ENCODE data around the gene LRFN5.

The LRFN5 gene

GRCh38 chr14:41773536-41774279 is 167.0 kb downstream of the LRFN5 start:
- peak; percentile 3 for DNase-seq

DNA sequence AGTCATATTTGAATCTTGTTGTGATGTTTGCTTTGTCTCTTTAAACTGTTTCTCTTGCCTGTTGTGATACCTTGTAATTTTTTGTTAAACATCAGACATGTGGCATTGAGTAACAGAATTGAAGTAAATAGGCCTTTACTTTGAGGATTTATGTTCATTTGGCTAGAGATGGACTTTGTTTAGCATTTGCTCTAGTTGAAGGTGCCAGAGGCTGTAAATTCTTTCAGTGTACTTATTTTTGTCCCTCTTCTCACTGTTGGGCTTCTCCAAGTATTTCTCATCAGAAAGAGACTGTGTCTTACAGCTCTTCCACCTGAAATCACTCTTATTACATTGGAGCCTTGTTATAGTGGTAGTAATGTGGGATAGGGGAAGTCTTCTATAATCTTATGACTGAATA is 175.8 kb downstream of the LRFN5 start:
- no peak for DNase-seq

DNA sequence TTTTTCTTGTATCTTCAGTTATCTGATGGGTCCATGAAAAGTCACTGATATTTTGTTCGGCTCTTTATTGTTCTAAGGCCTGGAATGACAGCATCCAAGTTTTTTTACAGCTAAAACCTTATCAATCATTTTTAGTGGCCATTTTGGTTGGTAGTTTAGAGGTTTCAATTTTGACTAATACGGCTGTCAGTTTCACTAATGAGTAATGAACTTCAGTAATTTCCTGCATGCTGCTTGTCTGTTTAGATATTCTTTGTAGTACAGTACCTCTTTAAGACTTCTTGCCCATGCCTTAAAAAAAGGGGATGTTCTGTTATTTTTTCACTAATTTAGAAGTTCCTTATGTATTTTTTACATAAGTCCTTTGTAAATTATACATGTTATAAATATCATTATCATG is 176.7 kb downstream of the LRFN5 start:
- no peak for DNase-seq

GRCh38 chr14:41785696-41786095 is 179.0 kb downstream of the LRFN5 start:
- no peak for DNase-seq

DNA sequence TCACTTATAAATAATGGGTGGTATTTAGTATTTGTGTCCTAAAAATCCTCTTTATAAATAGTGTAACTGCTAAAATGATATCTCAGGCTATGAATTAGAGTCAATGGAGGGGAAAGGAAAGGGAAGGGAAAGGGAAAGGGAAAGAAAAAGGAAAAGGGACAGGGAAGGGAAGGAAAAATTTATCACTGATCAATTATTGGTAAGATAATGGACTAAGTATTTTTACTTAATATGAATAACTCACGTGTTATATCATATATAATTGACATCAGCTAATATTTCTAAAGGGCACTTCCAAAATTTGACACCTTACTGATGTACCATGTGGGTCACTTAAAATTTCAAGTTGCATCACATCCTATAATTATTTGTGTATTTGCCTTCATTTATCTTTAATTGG is 193.1 kb downstream of the LRFN5 start:
- DNase-seq, result no peak

DNA sequence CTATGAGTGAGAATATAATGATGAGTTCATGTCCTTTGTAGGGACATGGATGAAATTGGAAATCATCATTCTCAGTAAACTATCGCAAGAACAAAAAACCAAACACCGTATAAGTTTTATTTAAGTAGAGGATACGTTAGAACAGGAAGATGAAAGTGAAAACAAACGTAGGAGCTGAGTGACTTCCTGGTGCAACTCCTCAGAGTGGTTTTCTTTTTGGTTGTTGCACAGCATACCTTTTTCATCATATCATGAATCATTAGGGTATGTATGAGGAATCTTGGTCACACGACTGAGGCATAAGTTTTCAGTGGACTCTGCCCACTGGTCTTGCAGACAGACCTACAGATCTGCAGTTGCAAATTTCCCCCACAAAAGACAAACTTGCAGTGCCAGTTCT is 199.0 kb downstream of the LRFN5 start:
- no peak for DNase-seq

- no peak for DNase-seq
Observed at GRCh38 chr14:41806366-41806975, 199.8 kb downstream of the LRFN5 start.

DNA sequence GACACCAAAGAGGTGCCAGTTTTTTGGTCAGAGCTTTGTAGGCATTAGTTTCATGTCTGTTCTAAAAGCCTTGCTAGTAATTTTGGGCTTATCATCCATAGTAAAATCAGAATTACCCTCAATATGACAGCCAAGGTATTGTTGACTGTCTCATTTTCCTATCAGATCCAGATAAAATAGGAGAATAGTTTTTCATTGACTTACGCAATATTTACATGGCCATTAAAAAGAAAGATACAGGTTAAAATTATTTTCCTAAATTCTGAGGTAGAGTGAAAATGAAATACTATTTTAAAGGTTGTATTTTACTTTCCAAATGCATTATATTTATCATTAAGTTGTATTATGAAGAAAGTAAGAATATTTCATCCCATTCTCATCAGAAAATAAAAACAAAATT is 203.7 kb downstream of the LRFN5 start:
- DNase-seq, result no peak

DNA sequence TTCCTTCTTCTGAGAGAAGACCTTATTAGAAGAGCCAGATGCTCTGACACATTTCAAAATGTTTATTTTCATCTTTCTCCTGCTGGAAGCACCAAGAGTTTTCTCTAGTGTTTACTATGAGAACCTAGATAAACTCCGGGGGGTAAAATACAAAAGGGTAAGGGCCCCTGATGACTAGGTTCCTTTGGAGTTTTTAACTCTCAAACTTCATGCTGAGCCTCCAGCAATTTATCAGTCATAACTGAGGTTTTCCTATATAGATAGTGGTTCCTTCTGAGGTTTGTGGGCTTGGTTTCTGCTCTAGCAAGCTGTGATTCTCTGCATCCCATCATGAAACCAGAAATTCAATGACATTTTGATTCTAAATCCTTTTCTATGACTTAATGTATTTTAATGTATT is 210.9 kb downstream of the LRFN5 start:
- DNase-seq, result peak; percentile 10

DNA sequence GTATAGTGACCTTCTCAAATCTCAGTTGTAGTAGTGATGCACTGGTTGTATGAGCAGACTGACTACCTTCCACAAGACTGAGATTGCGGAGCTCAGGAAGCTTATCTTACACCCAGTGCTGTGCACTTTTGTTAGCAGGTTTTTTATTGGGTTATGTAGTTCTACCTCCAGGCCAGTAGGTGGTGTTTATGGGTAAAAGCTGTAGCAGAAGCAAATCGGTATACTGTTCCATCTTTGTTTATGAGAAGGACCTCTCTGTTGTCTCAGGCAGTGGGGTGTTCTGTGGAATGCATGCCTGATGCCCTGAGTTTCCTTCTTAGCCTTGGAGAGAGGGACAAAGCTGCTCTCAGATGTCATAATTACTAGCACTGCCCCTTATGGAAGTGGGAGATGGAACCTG is 217.8 kb downstream of the LRFN5 start:
- DNase-seq, result no peak

DNA sequence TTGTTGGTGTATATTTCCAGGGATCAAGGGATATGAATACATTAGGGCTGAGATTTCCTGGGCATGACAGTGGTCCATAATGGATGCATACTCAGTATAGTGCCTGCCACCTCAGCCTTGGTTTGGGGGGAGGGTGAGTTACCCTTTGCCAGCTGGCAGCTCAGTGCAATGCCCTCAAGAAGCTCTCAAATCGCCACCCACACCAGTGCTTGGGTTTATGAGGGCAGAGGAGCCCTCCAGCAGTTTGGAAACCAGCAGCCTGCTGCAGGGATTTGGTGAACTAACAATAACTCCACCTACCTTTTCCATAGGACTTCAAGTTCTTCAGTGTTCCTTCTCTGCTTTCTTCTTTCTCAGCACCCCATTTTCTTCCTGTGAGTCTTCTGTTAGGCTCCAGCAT is 218.9 kb downstream of the LRFN5 start:
- no peak for DNase-seq

DNA sequence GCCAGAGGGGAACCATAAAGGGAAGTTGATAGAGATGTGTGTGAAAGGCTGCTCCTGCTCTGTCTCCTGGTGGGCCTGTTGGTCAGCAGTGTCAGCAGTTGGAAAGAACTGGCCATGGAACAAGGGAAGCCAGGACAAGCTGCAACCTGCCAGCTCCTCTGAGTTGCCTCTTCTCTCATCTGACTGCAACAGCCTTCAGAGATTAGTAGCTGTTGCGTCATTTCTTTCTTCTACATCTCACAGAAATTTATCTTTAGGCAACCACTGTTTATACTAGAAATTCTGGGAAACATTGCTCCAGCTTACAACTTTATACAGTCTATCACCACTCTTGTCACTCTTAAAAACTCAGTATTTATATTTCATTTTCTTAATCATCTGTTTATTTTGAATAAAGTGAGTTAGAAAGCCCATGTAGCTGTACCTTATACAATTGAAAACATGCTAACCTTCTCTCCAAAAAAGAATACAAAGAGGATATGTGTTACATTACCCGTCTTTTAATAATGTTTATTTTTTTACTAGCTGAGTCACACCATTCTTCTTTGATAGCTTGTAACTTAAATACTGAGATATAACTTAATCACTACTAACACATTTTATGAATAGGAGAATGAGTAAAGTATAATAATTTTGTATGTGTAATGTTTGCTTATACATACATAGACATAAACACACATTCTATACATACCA is 224.2 kb downstream of the LRFN5 start:
- peak; percentile 45 for DNase-seq

DNA sequence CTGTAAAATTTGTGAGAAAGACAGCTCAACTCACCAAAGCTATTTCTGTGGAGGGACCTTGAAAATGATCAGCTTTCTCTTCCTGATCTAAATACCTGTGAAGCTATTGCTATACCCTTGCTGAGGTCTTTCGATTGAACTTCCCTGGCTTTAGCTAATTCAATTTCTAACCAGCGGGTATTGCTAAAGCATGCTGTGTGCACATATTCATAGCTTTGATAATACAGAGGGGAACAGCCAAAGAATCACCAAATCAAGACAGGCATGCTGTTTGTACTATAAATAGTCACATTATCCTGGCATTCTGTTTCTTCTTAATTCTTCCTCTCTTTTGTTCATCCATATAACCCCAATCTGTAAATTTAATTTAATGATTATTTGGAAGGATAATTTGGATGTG is 233.0 kb downstream of the LRFN5 start:
- DNase-seq, result no peak

DNA sequence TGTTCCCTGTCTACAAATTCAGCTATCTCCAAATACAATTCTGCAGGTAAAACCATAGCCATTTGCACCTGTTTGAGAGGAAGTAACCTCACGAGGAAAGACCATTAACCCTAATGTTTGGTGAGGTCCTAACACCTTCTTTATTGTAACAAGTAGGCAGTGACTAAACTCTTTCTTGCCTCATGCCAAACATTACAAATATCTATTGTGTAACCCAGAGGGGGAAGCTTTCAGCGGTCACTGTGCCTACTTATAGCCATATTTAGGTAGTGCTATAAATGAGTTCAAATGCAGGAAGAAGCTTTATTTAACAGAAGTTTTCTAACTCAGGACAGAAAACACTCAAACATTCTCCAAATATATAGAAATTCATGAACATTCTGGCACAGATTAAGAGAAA is 252.7 kb downstream of the LRFN5 start:
- DNase-seq, result no peak

DNA sequence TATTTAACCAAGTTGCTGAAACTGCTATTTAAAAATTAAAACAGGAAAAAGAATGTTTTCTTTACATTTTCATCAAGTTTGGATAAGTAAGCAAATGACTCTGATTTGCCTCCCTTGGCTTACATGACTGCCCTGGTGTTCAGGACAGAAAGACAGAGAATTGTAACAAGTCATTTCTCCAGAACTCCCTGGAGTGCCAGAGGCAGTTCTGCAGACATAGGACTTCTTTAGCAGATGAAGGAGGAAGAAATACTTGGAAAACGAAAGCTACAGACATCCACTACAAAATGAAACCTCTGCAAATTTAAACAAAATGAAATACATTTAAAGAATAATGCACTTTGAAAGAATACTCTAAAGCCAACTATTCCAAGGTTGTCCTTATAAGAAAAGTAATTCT is 253.9 kb downstream of the LRFN5 start:
- DNase-seq, result no peak

- DNase-seq, result no peak
Observed at GRCh38 chr14:41865894-41866293, 259.2 kb downstream of the LRFN5 start.

GRCh38 chr14:41868396-41868795 is 261.7 kb downstream of the LRFN5 start:
- DNase-seq, result peak; percentile 59

- DNase-seq, result peak; percentile 75
Observed at GRCh38 chr14:41872931-41873685, 266.4 kb downstream of the LRFN5 start.

GRCh38 chr14:41873686-41874317 is 267.1 kb downstream of the LRFN5 start:
- DNase-seq, result peak; percentile 88

- DNase-seq, result no peak
Observed at GRCh38 chr14:41875116-41875515, 268.4 kb downstream of the LRFN5 start.

DNA sequence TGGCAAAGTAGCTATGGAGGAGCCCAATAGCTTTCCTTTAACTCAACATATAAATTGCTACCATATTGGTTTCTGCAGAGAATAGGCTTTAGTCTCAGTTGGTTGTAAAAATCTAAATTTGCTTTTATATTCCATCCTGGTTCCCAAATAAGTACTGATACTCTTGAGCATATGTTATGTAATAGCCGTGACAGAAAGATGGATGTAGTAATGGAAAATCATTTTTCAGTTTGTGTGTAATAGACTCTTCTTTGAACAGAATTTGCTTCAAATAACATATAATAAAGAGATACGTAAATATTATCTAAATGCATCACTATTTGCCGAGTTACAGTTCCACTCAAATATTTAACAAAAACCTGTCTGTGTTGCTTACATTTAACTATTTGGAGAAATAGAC is 271.6 kb downstream of the LRFN5 start:
- no peak for DNase-seq

GRCh38 chr14:41891624-41892023 is 284.9 kb downstream of the LRFN5 start:
- DNase-seq, result no peak

DNA sequence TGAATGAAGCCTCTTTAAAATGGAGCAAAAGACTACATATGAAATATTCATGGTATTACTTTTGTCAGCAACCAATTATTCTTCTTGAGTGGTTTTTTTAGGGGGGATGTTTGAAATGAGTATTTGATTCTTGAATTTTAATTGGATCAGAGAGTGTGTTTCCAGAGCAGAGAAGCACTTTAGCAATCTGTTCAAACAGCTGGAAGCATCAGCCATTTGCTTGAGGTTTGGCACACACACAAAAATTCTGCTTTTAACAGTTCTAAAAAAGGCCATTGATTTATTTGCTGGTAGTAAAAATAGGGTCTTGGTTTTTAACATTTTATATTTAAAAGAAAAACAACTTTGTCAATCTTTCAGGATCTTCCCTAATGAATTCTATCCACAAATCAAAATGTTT is 292.7 kb downstream of the LRFN5 start:
- peak; percentile 53 for DNase-seq

Measured in fibroblast of skin of right quadriceps (primary cell).